HCT116 (cell line): Measurements from ENCODE around the gene SYNGR3. TPM values are rescaled to one million over a fixed set of nuclear protein-coding genes. Genes with fewer than 3 reads are reported as not detected.

Experiments used
- ATAC-seq: fragments of 200-7000 bp; cut with Tn5 transposase; 2 replicates; pipeline ENCODE4 v1.9.1; 2020; ENCODE audit warnings: mild to moderate bottlenecking, moderate library complexity
- BruUV-seq: library from RNA; stranded (reverse); fragments of 400-500 nt; replicated peaks from 2 replicates; lab custom pipeline; 2021; lab: Mats Ljungman, UMichigan
- CTCF ChIA-PET: fragments of 300-600 bp; sonication (Branson Sonifier 250); formaldehyde crosslinking; loops from one replicate; lab custom pipeline; 2021; ENCODE audit warnings: antibody characterized with exemption; lab: Charles Lee
- POLR2A ChIA-PET: fragments of 300-600, 350-600 bp; sonication (Branson Sonifier 250); formaldehyde crosslinking; loops from one replicate; lab custom pipeline; 2021; ENCODE audit warnings: antibody characterized with exemption; lab: Charles Lee
- RAD21 ChIA-PET, 2 experiments: fragments of 300-600 bp; sonication (Branson Sonifier 250); formaldehyde crosslinking; loops; one replicate each; lab custom pipeline; 2023; ENCODE audit warnings: low total read pairs in 2 of 2; ENCODE audit not compliant: uncharacterized antibody in 2 of 2, unreplicated experiment in 2 of 2, low non-redundant PET in 1 of 2; lab: Charles Lee
- DNase-seq: peaks from one replicate; pipeline ENCODE4 v3.0.0-alpha.2; 2010; ENCODE audit warnings: low read depth, low spot score
- H2AFZ ChIP-seq: fragments of 200-600 bp; shearing (Covaris generic), sonication (generic); 2 replicates; pipeline ENCODE4 v1.6.1; 2017; ENCODE audit warnings: low read depth, mixed run types, mixed read lengths, antibody characterized with exemption, low read length; ENCODE audit not compliant: poor library complexity, severe bottlenecking
- H3K27ac ChIP-seq: 2 replicates; pipeline ENCODE4 v1.5.1; 2012; ENCODE audit warnings: low read depth, low read length
- H3K27me3 ChIP-seq: fragments of 200-600 bp; sonication (generic); 2 replicates; pipeline ENCODE4 v1.6.1; 2016; ENCODE audit warnings: mixed run types, low read length, mixed read lengths; ENCODE audit not compliant: insufficient read depth
- H3K36me3 ChIP-seq, 2 experiments: fragments of 200-500 bp in 1 of 2; fragments of 200-600 bp in 1 of 2; sonication (Bioruptor generic) in 1 of 2; sonication (generic) in 1 of 2; 2 replicates each; pipeline versions ENCODE4 v1.5.1 to v1.6.1; 2014 to 2016; ENCODE audit warnings: low read length in 2 of 2, inconsistent platforms in 1 of 2, mixed read lengths in 1 of 2, mixed run types in 1 of 2; ENCODE audit not compliant: insufficient read depth in 2 of 2, control insufficient read depth in 1 of 2
- H3K4me1 ChIP-seq, 2 experiments: fragments of 200-600 bp in 1 of 2; sonication (generic) in 1 of 2; 2 replicates each; pipeline versions ENCODE4 v1.5.1 to v1.6.1; 2012 to 2017; ENCODE audit warnings: low read length in 2 of 2, inconsistent platforms in 1 of 2, mild to moderate bottlenecking in 1 of 2, mixed read lengths in 1 of 2, mixed run types in 1 of 2, moderate library complexity in 1 of 2; ENCODE audit not compliant: insufficient read depth in 2 of 2, control insufficient read depth in 1 of 2
- H3K4me2 ChIP-seq: fragments of 200-600 bp; sonication (generic); 2 replicates; pipeline ENCODE4 v1.6.1; 2017; ENCODE audit warnings: mixed run types, low read length, mixed read lengths
- H3K4me3 ChIP-seq, 2 experiments: fragments of 200-600 bp in 1 of 2; sonication (generic) in 1 of 2; replicated peaks in 1 of 2; 2 replicates each; pipeline ENCODE4 v1.5.1; 2011 to 2016; ENCODE audit warnings: low read length in 2 of 2, control low read depth in 1 of 2, low read depth in 1 of 2, mild to moderate bottlenecking in 1 of 2, mixed read lengths in 1 of 2, mixed run types in 1 of 2
- H3K79me2 ChIP-seq: fragments of 200-600 bp; sonication (generic); 2 replicates; pipeline ENCODE4 v1.6.1; 2017; ENCODE audit warnings: mild to moderate bottlenecking, mixed run types, low read length, moderate library complexity, mixed read lengths; ENCODE audit not compliant: insufficient read depth
- H3K9ac ChIP-seq: fragments of 200-600 bp; sonication (generic); 2 replicates; pipeline ENCODE4 v1.6.1; 2016; ENCODE audit warnings: low read length, mixed read lengths
- H3K9me2 ChIP-seq: fragments of 200-600 bp; sonication (generic), shearing (Covaris generic); 2 replicates; pipeline ENCODE4 v1.6.1; 2017; ENCODE audit warnings: mixed run types, mild to moderate bottlenecking, moderate library complexity; ENCODE audit not compliant: insufficient read depth
- H3K9me3 ChIP-seq, 2 experiments: fragments of 200-500 bp in 1 of 2; fragments of 200-600 bp in 1 of 2; sonication (Bioruptor generic) in 1 of 2; sonication (generic) in 1 of 2; 2 replicates each; pipeline ENCODE4 v1.6.1; 2014 to 2017; ENCODE audit warnings: low read length in 2 of 2, mixed read lengths in 2 of 2, inconsistent platforms in 1 of 2, low read depth in 1 of 2, mild to moderate bottlenecking in 1 of 2, mixed run types in 1 of 2, moderate library complexity in 1 of 2; ENCODE audit not compliant: control insufficient read depth in 1 of 2, insufficient read depth in 1 of 2
- H4K20me1 ChIP-seq: fragments of 200-600 bp; sonication (generic), shearing (Covaris generic); 2 replicates; pipeline ENCODE4 v1.6.1; 2017; ENCODE audit warnings: mixed run types, mild to moderate bottlenecking, moderate library complexity; ENCODE audit not compliant: insufficient read depth
- CBX3 ChIP-seq: IDR thresholded peaks from 2 replicates; pipeline ENCODE4 v1.6.1; 2012; ENCODE audit warnings: low read depth
- EZH2 ChIP-seq: fragments of 200-600 bp; sonication (generic); IDR thresholded peaks from 2 replicates; pipeline ENCODE4 v1.6.1; 2017; ENCODE audit warnings: antibody characterized with exemption, mixed run types
- FOSL1 ChIP-seq: IDR thresholded peaks from 2 replicates; pipeline ENCODE4 v1.6.1; 2012; ENCODE audit warnings: low read depth
- intact Hi-C: fragments of 100-400 bp; cut with micrococcal nuclease; formaldehyde crosslinking; loops from 2 replicates; pipeline ENCODE4 v1.10.0; 2022
- total RNA-seq: library from RNA; stranded (reverse); gene quantifications from one replicate; pipeline ENCODE4 v1.2.1, GENCODE V29; 2021; ENCODE audit not compliant: unreplicated experiment
- TF ChIP-seq, protein P1 (sequence below): IDR thresholded peaks from 2 replicates; pipeline ENCODE4 v1.6.1; 2012; ENCODE audit warnings: low read depth

SYNGR3 gene
- total RNA-seq, 1 experiment from 2014 or later: 11.5 TPM

DNA sequence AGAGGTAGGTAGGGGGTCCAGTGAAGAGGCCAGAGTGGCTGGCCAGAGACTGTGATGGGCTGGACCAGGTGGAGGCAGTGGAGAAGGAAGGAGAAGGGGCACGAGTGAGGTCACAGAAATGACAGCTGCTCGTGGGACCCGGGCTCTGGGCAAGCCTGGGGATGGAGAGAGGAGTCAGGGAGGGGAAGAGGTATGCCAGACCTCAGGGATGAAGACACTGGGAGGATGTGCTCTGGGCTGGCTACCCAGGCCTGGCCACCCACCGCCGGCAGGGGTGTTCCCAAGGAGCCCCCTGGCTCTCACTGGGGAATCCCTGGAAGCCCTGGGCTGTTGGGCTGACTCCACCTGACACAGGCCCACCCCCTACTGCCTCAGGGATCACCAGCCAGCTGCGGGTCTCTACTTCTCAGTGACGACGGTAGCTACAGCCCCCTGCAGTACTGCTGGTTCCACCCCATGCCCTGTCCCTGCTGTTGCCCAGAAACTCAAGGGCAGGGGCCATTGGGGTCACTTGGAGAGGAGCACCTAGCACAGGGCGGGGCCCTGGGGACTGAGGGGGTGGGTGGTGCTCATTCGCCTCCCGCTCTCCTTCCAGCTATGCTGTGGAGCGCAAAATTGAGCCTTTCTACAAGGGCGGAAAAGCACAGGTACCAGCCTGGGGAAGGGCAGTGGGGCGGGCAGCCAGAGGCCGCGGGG is 16.2 kb upstream of the SYNGR3 start:
- BruUV-seq: no TSS peak
- Histone ChIP-seq H3K4me3 (peak overlapping the region in 1 of 2 experiments; percentile 96; a peak in 3 of 4 replicates), H4K20me1 (no peaks in the 10 kb centered on the region), H3K4me2 (peak overlapping the region; percentile 98), H3K9me2 (no peaks in the 10 kb centered on the region), H3K27ac (no peak overlapping the region), H2AFZ (no peak overlapping the region), H3K9ac (peak overlapping the region; percentile 98), H3K4me1 (peaks cover 11 to 29% of the 10 kb centered on the region in 2 experiments), H3K27me3 (no peaks in the 10 kb centered on the region), H3K79me2 (peaks cover 37% of the 10 kb centered on the region), H3K9me3 (no peaks in the 10 kb centered on the region), H3K36me3 (peaks cover 0 to 41% of the 10 kb centered on the region in 2 experiments; a peak in 2 of 4 replicates)
- ATAC-seq (no peak), DNase-seq (no peak)
- ChIA-PET CTCF (no interaction called here), POLR2A (interaction anchor here (1.4 kb wide), 1 partner anchor 9 kb away, joined by 5 read pairs; the partner anchor contains the start of gene RPS2), RAD21 (no interaction called here)
- TF ChIP-seq EZH2 (no peak), FOSL1 (no peak), CBX3 (no peak)
- TF ChIP-seq, protein P1, sequence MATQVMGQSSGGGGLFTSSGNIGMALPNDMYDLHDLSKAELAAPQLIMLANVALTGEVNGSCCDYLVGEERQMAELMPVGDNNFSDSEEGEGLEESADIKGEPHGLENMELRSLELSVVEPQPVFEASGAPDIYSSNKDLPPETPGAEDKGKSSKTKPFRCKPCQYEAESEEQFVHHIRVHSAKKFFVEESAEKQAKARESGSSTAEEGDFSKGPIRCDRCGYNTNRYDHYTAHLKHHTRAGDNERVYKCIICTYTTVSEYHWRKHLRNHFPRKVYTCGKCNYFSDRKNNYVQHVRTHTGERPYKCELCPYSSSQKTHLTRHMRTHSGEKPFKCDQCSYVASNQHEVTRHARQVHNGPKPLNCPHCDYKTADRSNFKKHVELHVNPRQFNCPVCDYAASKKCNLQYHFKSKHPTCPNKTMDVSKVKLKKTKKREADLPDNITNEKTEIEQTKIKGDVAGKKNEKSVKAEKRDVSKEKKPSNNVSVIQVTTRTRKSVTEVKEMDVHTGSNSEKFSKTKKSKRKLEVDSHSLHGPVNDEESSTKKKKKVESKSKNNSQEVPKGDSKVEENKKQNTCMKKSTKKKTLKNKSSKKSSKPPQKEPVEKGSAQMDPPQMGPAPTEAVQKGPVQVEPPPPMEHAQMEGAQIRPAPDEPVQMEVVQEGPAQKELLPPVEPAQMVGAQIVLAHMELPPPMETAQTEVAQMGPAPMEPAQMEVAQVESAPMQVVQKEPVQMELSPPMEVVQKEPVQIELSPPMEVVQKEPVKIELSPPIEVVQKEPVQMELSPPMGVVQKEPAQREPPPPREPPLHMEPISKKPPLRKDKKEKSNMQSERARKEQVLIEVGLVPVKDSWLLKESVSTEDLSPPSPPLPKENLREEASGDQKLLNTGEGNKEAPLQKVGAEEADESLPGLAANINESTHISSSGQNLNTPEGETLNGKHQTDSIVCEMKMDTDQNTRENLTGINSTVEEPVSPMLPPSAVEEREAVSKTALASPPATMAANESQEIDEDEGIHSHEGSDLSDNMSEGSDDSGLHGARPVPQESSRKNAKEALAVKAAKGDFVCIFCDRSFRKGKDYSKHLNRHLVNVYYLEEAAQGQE: no peak
- intact Hi-C loops: no loop called here
